ENCODE results near the gene ANKRD44.
"Not testable (repeated sequence)": the region's sequence is repeated elsewhere in the genome, so short reads cannot be mapped to it uniquely, and the experiment has no call there.

Gene ANKRD44

GRCh38 chr2:197310271-197310985 is at the start of gene ANKRD44:
Gene ANKRD44, minus strand, starts transcription at chr2:197310780. Its CDS starts 176 bp downstream, at chr2:197310604.
- FAIRE-seq = no peak

GRCh38 chr2:197359859-197360258 is 49.3 kb upstream of the ANKRD44 start:
- no peak for FAIRE-seq

- no peak for FAIRE-seq
These were observed 48.4 kb upstream of the ANKRD44 start for GRCh38 chr2:197358931-197359330.

GRCh38 chr2:197357986-197358385 is 47.4 kb upstream of the ANKRD44 start:
- no peak for FAIRE-seq

- FAIRE-seq = no peak
These were observed 45.6 kb upstream of the ANKRD44 start for GRCh38 chr2:197356136-197356535.

- FAIRE-seq = no peak
These were observed 43.6 kb upstream of the ANKRD44 start for GRCh38 chr2:197354169-197354558.

GRCh38 chr2:197353393-197354168 is 43.0 kb upstream of the ANKRD44 start:
- FAIRE-seq = no peak

GRCh38 chr2:197349699-197350098 is 39.1 kb upstream of the ANKRD44 start:
- FAIRE-seq = no peak

- FAIRE-seq = no peak
These were observed 38.3 kb upstream of the ANKRD44 start for GRCh38 chr2:197348721-197349360.

GRCh38 chr2:197345846-197346370 is 35.3 kb upstream of the ANKRD44 start:
- FAIRE-seq = no peak

GRCh38 chr2:197343968-197344367 is 33.4 kb upstream of the ANKRD44 start:
- not testable (repeated sequence) for FAIRE-seq

- FAIRE-seq = no peak
These were observed 30.0 kb upstream of the ANKRD44 start for GRCh38 chr2:197340591-197340990.

GRCh38 chr2:197339496-197340220 is 29.1 kb upstream of the ANKRD44 start:
- FAIRE-seq = no peak

GRCh38 chr2:197339016-197339415 is 28.4 kb upstream of the ANKRD44 start:
- FAIRE-seq = no peak

- no peak for FAIRE-seq
These were observed 22.1 kb upstream of the ANKRD44 start for GRCh38 chr2:197332641-197333040.

- no peak for FAIRE-seq
These were observed 17.9 kb upstream of the ANKRD44 start for GRCh38 chr2:197328461-197328860.

GRCh38 chr2:197327472-197328098 is 17.0 kb upstream of the ANKRD44 start:
- FAIRE-seq = no peak

- FAIRE-seq = no peak
These were observed 16.5 kb upstream of the ANKRD44 start for GRCh38 chr2:197327073-197327471.

- no peak for FAIRE-seq
These were observed 14.2 kb upstream of the ANKRD44 start for GRCh38 chr2:197324801-197325200.

GRCh38 chr2:197322724-197323720 is 12.4 kb upstream of the ANKRD44 start:
- FAIRE-seq = no peak

- no peak for FAIRE-seq
These were observed 11.6 kb upstream of the ANKRD44 start for GRCh38 chr2:197322143-197322542.
